Prostate gland (tissue), 2 donors: ENCODE data around the gene FFAR1.

ENCODE experiments used
- POLR2A ChIP-seq: fragments of 450-650 bp; IDR thresholded peaks from one replicate; pipeline ENCODE4 v1.6.1; 2016; ENCODE audit warnings: antibody characterized with exemption, mild to moderate bottlenecking
- TF ChIP-seq, protein P1 (sequence below), 4 experiments: fragments of 200-600 bp in 2 of 4; fragments of 450-650 bp in 2 of 4; sonication (generic) in 2 of 4; IDR thresholded peaks; 1 replicate in 3 of 4; 2 replicates in 1 of 4; pipeline ENCODE4 v1.5.1; 2016 to 2019; ENCODE audit warnings: antibody characterized with exemption in 4 of 4, mild to moderate bottlenecking in 2 of 4, moderate library complexity in 2 of 4

GRCh38 chr19:35369522-35369921 is 21.8 kb downstream of the FFAR1 start:
- no peak for TF ChIP-seq POLR2A
- TF ChIP-seq, protein P1, sequence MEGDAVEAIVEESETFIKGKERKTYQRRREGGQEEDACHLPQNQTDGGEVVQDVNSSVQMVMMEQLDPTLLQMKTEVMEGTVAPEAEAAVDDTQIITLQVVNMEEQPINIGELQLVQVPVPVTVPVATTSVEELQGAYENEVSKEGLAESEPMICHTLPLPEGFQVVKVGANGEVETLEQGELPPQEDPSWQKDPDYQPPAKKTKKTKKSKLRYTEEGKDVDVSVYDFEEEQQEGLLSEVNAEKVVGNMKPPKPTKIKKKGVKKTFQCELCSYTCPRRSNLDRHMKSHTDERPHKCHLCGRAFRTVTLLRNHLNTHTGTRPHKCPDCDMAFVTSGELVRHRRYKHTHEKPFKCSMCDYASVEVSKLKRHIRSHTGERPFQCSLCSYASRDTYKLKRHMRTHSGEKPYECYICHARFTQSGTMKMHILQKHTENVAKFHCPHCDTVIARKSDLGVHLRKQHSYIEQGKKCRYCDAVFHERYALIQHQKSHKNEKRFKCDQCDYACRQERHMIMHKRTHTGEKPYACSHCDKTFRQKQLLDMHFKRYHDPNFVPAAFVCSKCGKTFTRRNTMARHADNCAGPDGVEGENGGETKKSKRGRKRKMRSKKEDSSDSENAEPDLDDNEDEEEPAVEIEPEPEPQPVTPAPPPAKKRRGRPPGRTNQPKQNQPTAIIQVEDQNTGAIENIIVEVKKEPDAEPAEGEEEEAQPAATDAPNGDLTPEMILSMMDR (IDR thresholded peaks at IDR 0.05): no peak
